Measurements from ENCODE around the gene GRIN2A.

DNA sequence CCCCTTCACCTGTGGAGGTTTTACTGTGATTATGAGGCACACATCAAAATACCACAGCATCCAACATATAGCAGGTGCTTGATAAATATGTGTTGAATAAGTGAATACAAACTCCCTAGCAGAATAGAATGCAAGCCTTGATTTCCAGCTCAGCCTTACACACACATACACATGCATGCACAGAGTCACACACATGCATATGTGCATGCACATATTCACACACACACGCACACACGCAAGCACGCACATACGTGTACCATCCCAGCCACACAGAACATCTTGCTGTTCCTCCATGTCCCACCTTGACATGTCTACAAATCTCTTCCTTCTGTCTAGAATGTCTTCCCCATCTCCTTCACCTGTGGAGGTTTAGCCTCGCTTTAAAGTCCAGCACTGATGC is 160.1 kb downstream of the GRIN2A start:
- TF ChIP-seq, protein P1, sequence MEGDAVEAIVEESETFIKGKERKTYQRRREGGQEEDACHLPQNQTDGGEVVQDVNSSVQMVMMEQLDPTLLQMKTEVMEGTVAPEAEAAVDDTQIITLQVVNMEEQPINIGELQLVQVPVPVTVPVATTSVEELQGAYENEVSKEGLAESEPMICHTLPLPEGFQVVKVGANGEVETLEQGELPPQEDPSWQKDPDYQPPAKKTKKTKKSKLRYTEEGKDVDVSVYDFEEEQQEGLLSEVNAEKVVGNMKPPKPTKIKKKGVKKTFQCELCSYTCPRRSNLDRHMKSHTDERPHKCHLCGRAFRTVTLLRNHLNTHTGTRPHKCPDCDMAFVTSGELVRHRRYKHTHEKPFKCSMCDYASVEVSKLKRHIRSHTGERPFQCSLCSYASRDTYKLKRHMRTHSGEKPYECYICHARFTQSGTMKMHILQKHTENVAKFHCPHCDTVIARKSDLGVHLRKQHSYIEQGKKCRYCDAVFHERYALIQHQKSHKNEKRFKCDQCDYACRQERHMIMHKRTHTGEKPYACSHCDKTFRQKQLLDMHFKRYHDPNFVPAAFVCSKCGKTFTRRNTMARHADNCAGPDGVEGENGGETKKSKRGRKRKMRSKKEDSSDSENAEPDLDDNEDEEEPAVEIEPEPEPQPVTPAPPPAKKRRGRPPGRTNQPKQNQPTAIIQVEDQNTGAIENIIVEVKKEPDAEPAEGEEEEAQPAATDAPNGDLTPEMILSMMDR (IDR thresholded peaks at IDR 0.05; ENCODE audit: insufficient read depth, low read length), result no peak
- TF ChIP-seq POLR2AphosphoS5 (IDR thresholded peaks at IDR 0.05; ENCODE audit: low read depth) (no peak), SPI1 (IDR thresholded peaks at IDR 0.05; ENCODE audit: borderline replicate concordance, low read depth) (no peak), GABPA (IDR thresholded peaks at IDR 0.05; ENCODE audit: low read depth) (no peak)
- TF ChIP-seq, protein P2, sequence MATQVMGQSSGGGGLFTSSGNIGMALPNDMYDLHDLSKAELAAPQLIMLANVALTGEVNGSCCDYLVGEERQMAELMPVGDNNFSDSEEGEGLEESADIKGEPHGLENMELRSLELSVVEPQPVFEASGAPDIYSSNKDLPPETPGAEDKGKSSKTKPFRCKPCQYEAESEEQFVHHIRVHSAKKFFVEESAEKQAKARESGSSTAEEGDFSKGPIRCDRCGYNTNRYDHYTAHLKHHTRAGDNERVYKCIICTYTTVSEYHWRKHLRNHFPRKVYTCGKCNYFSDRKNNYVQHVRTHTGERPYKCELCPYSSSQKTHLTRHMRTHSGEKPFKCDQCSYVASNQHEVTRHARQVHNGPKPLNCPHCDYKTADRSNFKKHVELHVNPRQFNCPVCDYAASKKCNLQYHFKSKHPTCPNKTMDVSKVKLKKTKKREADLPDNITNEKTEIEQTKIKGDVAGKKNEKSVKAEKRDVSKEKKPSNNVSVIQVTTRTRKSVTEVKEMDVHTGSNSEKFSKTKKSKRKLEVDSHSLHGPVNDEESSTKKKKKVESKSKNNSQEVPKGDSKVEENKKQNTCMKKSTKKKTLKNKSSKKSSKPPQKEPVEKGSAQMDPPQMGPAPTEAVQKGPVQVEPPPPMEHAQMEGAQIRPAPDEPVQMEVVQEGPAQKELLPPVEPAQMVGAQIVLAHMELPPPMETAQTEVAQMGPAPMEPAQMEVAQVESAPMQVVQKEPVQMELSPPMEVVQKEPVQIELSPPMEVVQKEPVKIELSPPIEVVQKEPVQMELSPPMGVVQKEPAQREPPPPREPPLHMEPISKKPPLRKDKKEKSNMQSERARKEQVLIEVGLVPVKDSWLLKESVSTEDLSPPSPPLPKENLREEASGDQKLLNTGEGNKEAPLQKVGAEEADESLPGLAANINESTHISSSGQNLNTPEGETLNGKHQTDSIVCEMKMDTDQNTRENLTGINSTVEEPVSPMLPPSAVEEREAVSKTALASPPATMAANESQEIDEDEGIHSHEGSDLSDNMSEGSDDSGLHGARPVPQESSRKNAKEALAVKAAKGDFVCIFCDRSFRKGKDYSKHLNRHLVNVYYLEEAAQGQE (IDR thresholded peaks at IDR 0.05; ENCODE audit: insufficient replicate concordance, low read depth), result no peak

All from HL-60 (cell line).